Stomach smooth muscle (tissue), 2 donors: Measurements from ENCODE around the gene UROS.

Experiments
- H3K27ac ChIP-seq: one replicate; pipeline ENCODE4 v1.7.0; 2013; ENCODE audit warnings: mild to moderate bottlenecking, low read length, inconsistent platforms
- H3K27me3 ChIP-seq, 2 donors: one replicate each; pipeline ENCODE4 v1.7.0; 2013; ENCODE audit warnings: low read length in 2 of 2; ENCODE audit not compliant: insufficient read depth in 2 of 2, control insufficient read depth in 1 of 2
- H3K36me3 ChIP-seq, 2 donors: one replicate each; pipeline ENCODE4 v1.7.0; 2013; ENCODE audit warnings: low read length in 2 of 2; ENCODE audit not compliant: control insufficient read depth in 2 of 2, insufficient read depth in 2 of 2
- H3K4me1 ChIP-seq: one replicate; pipeline ENCODE4 v1.7.0; 2013; ENCODE audit warnings: low read length; ENCODE audit not compliant: control insufficient read depth, insufficient read depth
- H3K4me3 ChIP-seq, 2 donors: one replicate each; pipeline ENCODE4 v1.7.0; 2013; ENCODE audit warnings: low read length in 2 of 2
- H3K9ac ChIP-seq, 2 donors: one replicate each; pipeline ENCODE4 v1.7.0; 2013; ENCODE audit warnings: low read length in 2 of 2, mild to moderate bottlenecking in 1 of 2
- H3K9me3 ChIP-seq, 2 donors: one replicate each; pipeline ENCODE4 v1.7.0; 2013; ENCODE audit warnings: low read length in 2 of 2; ENCODE audit not compliant: control insufficient read depth in 2 of 2
- donor health status: healthy.
- donor health status: Pancreatic carcinoma.

UROS gene

DNA sequence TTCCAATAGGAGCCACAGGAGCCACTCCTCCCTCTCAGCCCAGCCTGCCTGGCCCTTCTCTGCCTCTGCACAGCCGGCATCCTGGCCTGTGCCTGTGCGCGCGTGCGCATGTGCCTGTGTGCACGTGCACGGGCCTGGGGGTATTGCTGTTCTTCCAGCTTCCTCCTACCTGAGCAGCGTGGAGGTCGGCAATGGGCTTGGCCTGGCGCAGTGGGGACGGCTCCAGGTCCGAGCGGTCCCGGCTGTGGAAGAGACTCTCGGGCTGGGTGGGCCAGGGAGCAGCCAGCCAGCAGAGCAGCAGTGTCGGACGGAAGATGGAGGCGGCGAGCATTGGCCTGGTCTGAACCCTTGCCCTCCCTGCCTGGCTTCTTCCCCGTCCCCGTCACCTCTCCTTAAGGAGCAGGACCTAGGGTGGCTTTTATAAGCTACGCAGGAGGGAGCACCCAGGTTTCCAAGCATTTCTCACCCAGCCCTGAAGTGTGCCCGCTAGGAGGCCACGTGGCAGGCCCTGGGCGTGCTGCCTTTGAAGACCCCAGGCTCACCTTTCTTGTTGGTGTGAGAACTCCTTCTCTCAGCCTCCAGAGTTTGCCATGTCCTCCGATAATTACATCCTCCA lies 47.5 kb downstream of the UROS start, which contains the start of gene MMP21:
Gene MMP21 (minus strand): TSS at position 331 of the 616 bp plus-strand sequence. CDS start 0 bp downstream, at position 331.
- Histone ChIP-seq H3K4me3 (no peak within 1 kb of the TSS), H3K27ac (no peak within 1 kb of the TSS), H3K9me3 (peaks cover 0 to 3% of the 10 kb centered on the region in 2 donors), H3K36me3 (no peaks in the 10 kb centered on the region), H3K9ac (no peak within 1 kb of the TSS), H3K27me3 (no peaks in the 10 kb centered on the region), H3K4me1 (no peaks in the 10 kb centered on the region)

DNA sequence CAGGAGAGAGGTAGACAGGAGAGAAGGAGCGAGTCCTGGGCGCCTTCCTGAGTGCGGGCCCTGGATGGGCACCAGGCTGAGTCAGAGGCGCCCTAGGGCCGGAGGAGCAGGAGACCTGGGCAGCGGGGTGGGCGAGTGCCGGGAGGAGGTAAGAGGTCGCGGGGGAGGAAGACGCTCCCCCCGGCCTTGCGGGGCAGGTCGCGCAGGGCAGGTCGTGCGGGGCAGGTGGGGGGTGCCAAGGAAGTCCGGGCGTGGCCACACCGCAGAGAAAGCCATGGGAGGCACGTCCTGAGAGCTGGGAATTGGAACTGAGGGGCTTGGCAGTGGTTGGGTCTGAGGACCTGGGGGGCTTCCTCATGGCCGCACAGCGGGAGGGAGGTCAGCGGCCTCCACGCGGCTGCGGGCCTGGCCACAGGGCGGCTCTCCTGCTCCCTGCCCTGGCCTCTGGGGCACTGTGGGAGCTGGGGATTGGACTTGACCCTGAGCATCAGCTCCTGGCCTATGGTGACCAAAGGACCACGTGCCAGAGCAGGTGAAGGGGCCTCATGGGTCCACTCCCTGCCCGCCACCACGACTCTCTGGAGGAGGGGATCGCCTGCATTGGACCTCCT lies 48.4 kb downstream of the UROS start:
- Histone ChIP-seq H3K27ac (no peak overlapping the region), H3K36me3 (no peaks in the 10 kb centered on the region), H3K4me3 (no peak overlapping the region), H3K9ac (no peak overlapping the region), H3K27me3 (no peaks in the 10 kb centered on the region), H3K9me3 (peaks cover 0 to 1% of the 10 kb centered on the region in 2 donors), H3K4me1 (no peaks in the 10 kb centered on the region)

DNA sequence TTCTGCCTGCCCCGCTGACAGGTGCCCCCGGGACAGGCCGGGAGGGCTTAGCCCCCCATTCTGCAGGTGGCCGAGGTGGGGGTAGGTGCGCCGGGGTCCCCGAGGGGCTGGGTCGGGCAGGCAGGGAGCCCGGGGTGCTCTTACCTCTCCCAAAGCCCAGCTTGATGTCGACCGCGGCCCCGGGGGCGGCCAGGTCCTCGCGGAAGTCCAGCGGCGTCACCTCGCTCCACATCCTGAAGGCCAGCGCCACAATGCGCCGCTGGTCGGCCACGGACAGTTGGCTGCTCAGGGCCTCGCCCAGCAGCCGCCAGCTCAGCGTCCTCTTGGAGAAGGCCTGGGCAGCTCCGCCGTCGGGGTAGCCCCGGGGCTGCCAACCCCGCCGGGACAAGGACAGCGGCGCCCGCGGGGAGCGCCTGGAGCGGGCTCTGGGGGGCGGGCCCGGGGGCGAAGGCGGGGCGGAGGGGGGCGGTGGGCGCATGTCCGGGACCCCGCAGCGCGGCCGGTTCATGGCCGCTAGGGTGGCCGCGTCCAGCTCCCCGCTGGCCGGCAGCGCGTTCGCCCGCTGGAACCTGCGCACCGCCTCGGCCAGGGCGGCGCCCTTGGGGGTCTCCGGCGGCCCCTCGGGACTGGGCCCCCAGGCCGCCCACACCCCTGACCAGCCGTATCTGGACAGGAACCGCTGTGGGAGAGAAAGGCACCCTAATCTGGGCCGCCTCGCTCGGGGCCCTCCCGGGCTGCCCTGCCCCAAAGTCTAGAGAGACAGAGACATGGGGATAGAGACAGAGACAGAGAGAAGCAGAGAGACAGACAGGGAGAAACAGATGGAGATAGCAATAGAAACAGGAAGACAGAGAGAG lies 49.1 kb downstream of the UROS start:
- Histone ChIP-seq H3K27me3 (no peaks in the 10 kb centered on the region), H3K27ac (no peak overlapping the region), H3K4me1 (peaks cover 6% of the 10 kb centered on the region), H3K9ac (no peak overlapping the region), H3K36me3 (no peaks in the 10 kb centered on the region), H3K4me3 (no peak overlapping the region), H3K9me3 (no peaks in the 10 kb centered on the region)

DNA sequence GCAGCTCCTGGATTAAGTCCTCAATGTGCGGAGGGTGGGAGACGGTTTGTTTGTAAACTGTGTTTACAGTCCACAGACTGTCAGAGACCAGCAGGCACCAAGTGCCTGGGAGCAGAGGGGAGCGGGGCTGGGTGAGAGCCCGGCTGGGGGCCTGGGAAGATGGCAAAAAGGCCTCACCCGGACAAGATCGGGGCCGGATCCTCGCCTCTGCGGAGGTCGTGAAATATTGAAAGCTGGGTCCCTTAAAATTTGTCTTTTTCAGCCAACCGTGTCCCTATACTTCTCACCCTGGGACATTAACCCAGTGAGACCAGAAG lies 50.2 kb downstream of the UROS start:
- no peaks in the 10 kb centered on the region for H3K36me3 ChIP-seq
- peaks cover 8% of the 10 kb centered on the region for H3K4me1 ChIP-seq
- no peak overlapping the region for H3K4me3 ChIP-seq
- H3K9ac ChIP-seq, result no peak overlapping the region
- H3K27ac ChIP-seq, result no peak overlapping the region
- H3K9me3 ChIP-seq, result no peaks in the 10 kb centered on the region
- H3K27me3 ChIP-seq, result no peaks in the 10 kb centered on the region

DNA sequence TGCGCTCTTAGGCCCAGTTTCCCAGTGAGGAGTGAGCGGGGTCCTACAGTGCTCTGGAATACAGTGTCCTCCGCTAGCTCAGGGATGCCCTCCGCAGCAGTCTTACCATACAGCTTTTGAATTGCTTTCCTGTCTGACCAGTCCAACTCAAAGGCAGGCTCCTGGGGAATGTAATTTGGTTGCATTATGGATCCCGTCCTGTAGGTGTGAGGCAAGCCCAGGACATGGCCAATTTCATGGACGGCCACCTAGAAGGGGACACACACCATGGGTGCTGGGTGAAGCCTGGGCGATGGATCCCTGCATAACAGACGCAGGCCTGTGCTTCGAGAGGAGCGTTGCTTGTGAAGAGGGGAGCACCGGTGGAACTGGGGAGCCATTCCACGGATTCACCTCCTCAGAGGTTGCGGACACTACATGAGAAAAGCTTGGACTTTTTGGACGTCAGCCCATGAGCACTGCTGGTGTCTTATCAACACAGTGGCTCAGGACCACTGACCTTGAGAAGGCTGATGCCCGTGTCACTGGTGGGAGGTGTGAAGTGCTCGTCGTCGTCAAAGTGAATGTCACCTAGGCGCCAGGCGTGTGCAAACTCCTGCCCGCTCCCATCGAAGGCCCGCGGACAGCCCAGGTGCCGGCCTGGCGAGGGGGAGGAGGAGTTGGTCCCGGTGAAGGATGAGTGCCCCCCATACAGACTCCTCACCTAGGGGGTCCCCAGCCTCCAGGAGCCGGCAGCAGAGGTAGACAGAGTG lies 50.8 kb downstream of the UROS start:
- Histone ChIP-seq H3K27me3 (no peaks in the 10 kb centered on the region), H3K36me3 (no peaks in the 10 kb centered on the region), H3K9ac (no peak overlapping the region), H3K27ac (no peak overlapping the region), H3K9me3 (no peaks in the 10 kb centered on the region), H3K4me1 (peaks cover 8% of the 10 kb centered on the region), H3K4me3 (no peak overlapping the region)

DNA sequence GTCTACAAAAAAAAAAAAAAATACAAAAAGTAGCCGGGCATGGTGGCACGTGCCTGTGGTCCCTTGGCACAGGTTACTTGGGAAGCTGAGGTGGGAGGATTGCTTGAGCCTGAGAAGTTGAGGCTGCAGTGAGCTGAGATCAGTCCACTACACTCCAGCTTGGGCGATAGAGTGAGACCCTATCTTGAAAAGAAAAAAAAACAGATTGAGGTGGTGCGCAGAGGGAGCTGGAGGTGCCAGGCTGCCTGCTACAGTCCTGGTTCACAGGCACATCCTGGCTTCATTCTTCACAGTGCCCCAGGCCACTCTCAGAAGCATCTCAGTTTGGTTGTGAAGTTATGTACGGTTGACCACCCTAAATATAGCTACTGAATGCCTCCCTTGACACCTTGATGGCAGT lies 52.2 kb downstream of the UROS start:
- no peak overlapping the region for H3K27ac ChIP-seq
- no peak overlapping the region for H3K9ac ChIP-seq
- no peaks in the 10 kb centered on the region for H3K9me3 ChIP-seq
- peaks cover 0 to 2% of the 10 kb centered on the region in 2 donors for H3K36me3 ChIP-seq
- H3K4me1 ChIP-seq, result peaks cover 8% of the 10 kb centered on the region
- no peaks in the 10 kb centered on the region for H3K27me3 ChIP-seq
- no peak overlapping the region for H3K4me3 ChIP-seq

DNA sequence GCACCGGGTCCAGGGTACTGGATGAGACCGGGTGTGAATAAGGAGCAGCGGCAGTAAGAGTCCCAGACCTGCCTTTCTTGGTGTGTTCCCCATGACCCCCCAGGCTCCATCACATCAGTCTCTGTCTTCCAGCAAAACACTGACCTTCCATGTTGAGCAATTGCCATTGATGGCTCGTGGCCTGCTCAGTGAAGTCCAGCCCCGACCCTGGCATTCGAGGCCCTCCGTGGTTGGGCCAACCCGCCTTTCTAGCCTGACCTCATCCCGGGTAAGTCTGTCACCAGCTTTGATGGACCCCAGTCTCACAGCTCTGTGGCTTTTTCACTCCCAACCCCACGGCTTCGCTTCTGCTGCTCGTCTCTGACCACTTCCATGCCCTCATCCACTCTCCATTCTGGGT lies 53.9 kb downstream of the UROS start:
- Histone ChIP-seq H3K27me3 (no peaks in the 10 kb centered on the region), H3K36me3 (peaks cover 3 to 6% of the 10 kb centered on the region in 2 donors), H3K9me3 (no peaks in the 10 kb centered on the region), H3K4me3 (no peak overlapping the region), H3K9ac (peak overlapping the region in 1 of 2 donors; percentile 36), H3K27ac (peak overlapping the region; percentile 68), H3K4me1 (peaks cover 8% of the 10 kb centered on the region)

DNA sequence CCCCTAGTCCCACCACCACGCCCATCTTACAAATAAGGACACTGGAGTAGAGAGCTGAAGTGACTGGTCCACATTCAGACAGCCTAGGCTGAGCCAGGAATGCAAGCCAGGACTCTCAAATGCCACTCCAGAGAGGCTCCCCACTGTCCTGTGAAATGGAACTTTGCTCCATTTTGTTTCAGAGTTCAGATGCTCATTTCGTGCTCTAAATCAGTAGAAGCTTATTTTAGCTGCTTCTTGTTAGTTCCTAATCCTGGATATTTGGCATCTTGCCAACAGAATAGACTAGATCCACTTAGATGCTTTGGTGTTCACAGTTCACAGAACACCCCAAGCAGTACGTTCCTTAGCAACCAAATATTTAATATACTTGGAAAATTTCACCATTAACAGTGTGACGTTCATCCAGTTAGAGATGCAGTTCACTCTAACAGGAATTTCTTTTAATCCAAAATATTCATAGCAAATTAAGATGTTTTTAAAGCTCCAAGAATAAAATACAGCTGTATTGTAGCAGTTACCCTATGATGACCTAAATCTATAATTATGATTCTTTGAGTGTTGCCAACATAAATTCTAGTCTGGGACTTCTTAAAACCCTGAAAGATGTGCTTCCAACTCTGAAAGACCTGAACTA lies 54.7 kb downstream of the UROS start:
- H3K27ac ChIP-seq, result peak overlapping the region; percentile 68
- H3K9me3 ChIP-seq, result no peaks in the 10 kb centered on the region
- H3K4me1 ChIP-seq, result peaks cover 8% of the 10 kb centered on the region
- H3K4me3 ChIP-seq, result peak overlapping the region in 1 of 2 donors; percentile 40
- no peaks in the 10 kb centered on the region for H3K27me3 ChIP-seq
- H3K9ac ChIP-seq, result no peak overlapping the region
- H3K36me3 ChIP-seq, result peaks cover 8 to 11% of the 10 kb centered on the region in 2 donors

DNA sequence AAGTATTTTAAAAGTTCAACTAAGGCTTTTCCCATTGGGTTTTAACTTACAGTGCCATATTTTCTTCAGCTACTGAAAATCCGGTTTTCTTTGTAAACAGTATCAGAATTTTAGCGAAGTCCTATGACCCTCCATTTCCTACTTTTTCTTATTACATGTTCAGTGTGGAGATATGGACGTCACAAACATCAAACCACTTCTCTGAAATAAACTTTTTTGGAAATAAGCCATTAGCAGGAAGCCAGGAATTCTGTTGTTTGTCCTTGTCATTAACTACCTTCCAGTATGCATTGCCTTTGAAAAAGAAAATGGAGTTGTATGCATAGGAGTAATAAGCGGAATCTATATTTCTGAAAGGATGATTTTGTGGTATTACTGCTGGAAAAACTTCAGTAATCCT lies 56.5 kb downstream of the UROS start:
- H3K9me3 ChIP-seq, result no peaks in the 10 kb centered on the region
- no peak overlapping the region for H3K4me3 ChIP-seq
- no peak overlapping the region for H3K27ac ChIP-seq
- H3K36me3 ChIP-seq, result peaks cover 9 to 14% of the 10 kb centered on the region in 2 donors
- no peaks in the 10 kb centered on the region for H3K27me3 ChIP-seq
- no peak overlapping the region for H3K9ac ChIP-seq
- peaks cover 8% of the 10 kb centered on the region for H3K4me1 ChIP-seq

DNA sequence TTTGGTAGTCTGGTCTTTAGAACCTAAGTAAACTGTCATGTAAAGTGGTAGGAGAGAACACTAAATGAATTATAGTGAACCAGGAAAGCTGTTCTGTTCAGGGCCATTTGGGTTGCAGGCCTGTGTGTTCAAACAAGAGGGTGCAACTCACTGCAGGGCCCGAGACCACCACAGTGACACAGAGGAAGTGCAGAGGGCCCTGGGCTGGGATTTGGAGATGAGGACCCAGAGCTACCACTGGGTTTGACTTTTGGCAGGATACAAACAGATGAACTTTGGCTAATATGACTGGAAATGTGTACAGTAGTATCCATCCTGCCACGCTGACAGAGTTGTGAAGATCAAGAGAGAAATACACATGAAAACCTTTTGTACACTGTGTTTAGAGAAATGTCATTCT lies 57.2 kb downstream of the UROS start:
- no peaks in the 10 kb centered on the region for H3K27me3 ChIP-seq
- H3K4me1 ChIP-seq, result peaks cover 8% of the 10 kb centered on the region
- H3K9ac ChIP-seq, result no peak overlapping the region
- no peaks in the 10 kb centered on the region for H3K9me3 ChIP-seq
- H3K27ac ChIP-seq, result no peak overlapping the region
- peaks cover 10 to 14% of the 10 kb centered on the region in 2 donors for H3K36me3 ChIP-seq
- H3K4me3 ChIP-seq, result no peak overlapping the region
